GM19438 (cell line): ENCODE results near the gene AMOTL1.

Experiments
- ATAC-seq: cut with Tn5 transposase; IDR thresholded peaks from one replicate; pipeline ENCODE4 v1.9.1; 2021; ENCODE audit warnings: low read depth; ENCODE audit not compliant: unreplicated experiment

AMOTL1 gene

DNA sequence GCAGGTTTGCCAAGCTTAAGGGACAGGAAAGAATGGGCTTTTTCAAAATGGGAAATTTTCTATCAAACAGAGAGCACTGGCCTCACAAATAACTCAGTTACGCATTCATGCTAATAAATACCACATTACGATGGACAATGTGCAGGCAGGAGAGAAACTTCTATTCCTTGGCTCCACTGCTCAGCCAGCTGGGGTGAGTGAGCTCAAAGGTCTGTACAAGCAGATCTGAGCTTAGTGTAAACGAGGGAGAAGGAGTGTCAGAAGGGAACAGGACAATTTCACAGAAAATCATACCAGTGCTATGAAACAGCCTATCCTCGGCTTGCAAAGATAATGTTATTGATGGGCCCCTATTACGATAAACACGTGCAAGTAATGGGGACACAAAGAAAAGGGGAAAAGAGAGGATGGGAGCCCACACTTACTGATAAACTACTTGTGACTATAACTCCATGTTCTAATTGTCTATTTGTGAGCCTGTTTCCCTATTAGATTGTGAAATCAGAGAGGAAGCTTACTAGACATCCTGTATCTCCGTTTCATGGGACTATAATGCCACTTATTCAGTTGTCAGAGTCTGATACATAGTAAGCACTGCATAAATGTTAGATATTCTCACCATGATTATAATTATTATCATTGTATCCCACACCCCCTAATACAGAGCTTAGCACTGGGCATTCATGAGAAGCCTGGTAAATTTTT lies 46.3 kb downstream of the AMOTL1 start:
- no peak for ATAC-seq

DNA sequence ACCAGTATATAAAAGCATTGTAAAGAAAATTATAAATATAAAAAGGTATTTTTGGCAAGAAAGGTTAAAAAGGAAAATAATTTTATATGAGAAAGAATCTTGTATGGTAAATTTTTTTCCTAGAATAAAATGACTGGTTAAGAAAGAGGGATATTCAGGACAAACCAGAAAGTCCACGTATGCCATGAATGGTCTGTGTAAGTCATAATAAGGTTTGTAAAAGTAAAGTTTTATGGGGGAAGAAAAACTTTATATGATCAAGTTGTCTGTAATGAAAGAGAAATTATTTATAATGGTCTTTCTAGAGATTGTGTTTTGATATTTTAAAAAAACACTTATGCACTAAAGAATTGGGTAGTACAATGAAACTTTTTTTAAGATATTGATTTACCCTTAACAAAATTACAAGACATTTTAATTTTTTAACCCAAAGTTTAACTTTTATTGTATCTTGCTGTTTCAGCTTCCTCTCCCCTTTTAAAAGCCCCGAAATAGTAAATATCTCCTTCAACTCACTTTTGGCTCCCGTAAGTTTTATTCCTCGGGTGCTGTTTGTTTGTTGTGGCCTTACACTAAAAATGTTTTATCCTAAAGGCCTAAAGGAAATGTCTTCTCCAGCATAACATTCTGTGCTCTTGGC lies 47.7 kb downstream of the AMOTL1 start:
- ATAC-seq, result no peak

GRCh38 chr11:94820480-94820879 lies 52.3 kb downstream of the AMOTL1 start:
- ATAC-seq, result no peak

- ATAC-seq, result no peak
These were observed 53.3 kb downstream of the AMOTL1 start for GRCh38 chr11:94821439-94821838.

DNA sequence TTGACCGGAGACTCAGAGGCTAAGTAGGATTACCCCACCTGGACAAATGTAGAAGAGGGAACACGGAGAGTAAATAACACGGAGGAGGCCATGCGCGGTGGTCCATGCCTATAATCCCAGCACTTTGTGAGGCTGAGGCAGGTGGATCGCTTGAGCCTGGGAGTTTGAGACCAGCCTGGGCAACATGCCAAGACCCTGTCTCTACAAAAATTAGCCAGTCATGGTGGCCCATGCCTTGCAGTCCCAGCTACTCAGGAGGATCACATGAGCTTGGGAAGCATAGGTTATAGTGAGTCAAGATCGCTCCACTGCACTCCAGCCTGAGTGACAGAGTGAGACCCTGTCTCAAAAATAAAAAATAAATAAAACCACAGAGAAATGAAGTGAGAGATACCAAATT lies 53.9 kb downstream of the AMOTL1 start:
- no peak for ATAC-seq

DNA sequence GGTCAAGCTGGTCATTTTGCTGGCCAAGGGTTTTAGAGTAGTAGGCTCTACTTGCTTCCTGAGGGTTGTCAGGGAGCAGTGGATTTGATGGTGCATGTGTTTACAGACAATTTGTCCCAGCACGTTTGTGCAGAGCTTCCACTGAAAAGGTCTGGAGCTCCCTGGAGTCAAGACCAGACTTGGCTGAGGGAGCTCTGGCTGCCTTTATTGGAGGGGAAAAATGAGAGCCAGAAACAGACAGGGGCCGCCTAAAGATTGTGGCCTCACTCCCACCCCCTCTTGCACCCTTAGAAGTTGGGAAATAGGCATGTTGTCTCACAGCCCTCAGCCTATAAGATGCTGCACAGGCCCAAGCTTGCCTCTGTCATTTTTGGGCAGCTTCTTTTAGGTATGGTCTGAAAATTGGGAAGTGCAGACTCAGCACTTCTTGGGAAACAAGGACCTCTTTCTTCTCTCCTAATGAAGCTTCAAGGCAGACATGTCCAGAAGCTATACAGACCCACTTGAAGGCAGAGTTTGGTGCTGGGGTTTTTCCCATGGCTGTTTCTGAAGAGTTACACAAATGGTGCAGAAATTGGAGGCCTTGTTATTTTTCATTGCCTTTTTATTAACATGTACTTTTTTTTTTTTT lies 55.1 kb downstream of the AMOTL1 start:
- no peak for ATAC-seq

DNA sequence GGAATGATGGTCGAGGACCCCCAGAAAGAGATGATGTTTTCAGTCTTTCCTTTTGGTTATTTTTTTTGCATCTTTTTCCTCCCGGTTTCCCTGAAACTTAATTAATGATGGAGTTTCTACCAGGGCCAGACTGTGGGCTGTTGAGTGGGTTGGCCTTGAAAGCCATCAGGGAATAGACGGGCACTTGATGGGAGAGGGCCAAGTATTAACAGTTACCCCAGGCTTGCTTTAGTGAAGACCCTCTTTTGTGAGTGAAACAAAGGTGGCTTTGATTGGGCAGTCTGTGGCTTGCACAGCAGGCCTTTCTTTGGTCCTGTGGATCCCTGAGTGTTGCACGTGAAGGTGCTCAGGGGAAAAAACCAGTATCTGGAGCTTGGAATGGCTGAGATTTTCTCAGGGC lies 56.9 kb downstream of the AMOTL1 start:
- no peak for ATAC-seq

GRCh38 chr11:94825481-94825880 lies 57.3 kb downstream of the AMOTL1 start:
- ATAC-seq, result no peak

- ATAC-seq, result no peak
These were observed 58.3 kb downstream of the AMOTL1 start for GRCh38 chr11:94826415-94826814.

GRCh38 chr11:94828088-94828487 lies 59.9 kb downstream of the AMOTL1 start:
- ATAC-seq, result no peak

GRCh38 chr11:94830722-94831510 lies 62.8 kb downstream of the AMOTL1 start:
- ATAC-seq, result no peak

GRCh38 chr11:94831529-94831928 lies 63.4 kb downstream of the AMOTL1 start:
- ATAC-seq, result no peak

- ATAC-seq, result no peak
These were observed 64.6 kb downstream of the AMOTL1 start for GRCh38 chr11:94832604-94833235.

- no peak for ATAC-seq
These were observed 66.9 kb downstream of the AMOTL1 start for GRCh38 chr11:94834911-94835593.

DNA sequence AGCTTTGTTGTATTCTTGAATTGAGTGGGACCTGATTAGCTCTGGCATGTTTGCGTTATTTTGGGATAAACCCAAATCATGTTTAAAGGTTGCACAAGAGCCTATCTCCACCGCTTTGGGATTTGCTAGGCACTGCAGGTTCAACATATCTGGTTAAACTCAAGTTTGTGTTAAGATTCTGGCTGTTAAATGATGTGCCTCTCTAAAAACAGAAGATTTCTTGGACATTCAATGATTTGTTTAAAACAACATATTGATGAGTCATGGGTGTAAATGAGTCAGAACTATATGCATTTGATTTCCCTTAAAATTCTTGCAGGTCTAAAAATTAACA lies 67.4 kb downstream of the AMOTL1 start:
- ATAC-seq, result no peak

GRCh38 chr11:94837317-94837716 lies 69.2 kb downstream of the AMOTL1 start:
- ATAC-seq, result no peak

- no peak for ATAC-seq
These were observed 70.0 kb downstream of the AMOTL1 start for GRCh38 chr11:94838027-94838731.

GRCh38 chr11:94840209-94840608 lies 72.1 kb downstream of the AMOTL1 start:
- ATAC-seq, result no peak

DNA sequence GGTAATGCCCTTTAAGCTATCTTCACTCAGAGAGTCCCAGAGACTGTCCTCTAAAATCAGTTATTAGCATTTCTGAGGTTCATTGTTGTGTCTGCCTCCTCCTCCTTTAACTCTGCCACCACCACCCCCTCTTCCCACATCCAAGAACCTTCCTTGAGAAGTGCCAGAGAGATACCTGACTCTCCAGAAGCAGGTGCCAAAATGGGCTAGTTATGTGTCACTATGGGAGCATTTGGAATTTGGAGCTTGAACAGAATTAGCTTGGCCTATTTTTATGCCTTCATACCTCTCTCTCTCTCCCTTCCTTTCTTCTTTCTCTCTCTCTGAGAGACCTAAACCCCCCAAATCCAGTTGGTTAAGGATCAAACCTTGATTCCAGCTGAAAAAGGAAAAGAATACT lies 75.9 kb downstream of the AMOTL1 start:
- no peak for ATAC-seq

- ATAC-seq, result no peak
These were observed 77.5 kb downstream of the AMOTL1 start for GRCh38 chr11:94845622-94846021.
